Epidermal melanocyte (primary cell): ENCODE data around the gene RGS1.

Experiments used
- DNase-seq: peaks from one replicate; pipeline ENCODE4 v3.0.0; 2011; ENCODE audit warnings: low spot score; ENCODE audit not compliant: insufficient read length

Gene RGS1

GRCh38 chr1:192580351-192580962 lies 4.9 kb downstream of the RGS1 start:
- DNase-seq: no peak

GRCh38 chr1:192581131-192581927 lies 5.8 kb downstream of the RGS1 start:
- DNase-seq: no peak

- no peak for DNase-seq
These were observed 9.3 kb downstream of the RGS1 start for GRCh38 chr1:192584866-192585265.

GRCh38 chr1:192587386-192588266 lies 12.1 kb downstream of the RGS1 start:
- DNase-seq: no peak

- DNase-seq: no peak
These were observed 13.0 kb downstream of the RGS1 start for GRCh38 chr1:192588546-192588945.

- DNase-seq: no peak
These were observed 14.2 kb downstream of the RGS1 start for GRCh38 chr1:192589813-192590212.

- DNase-seq: no peak
These were observed 16.9 kb downstream of the RGS1 start for GRCh38 chr1:192592517-192592916.

- DNase-seq: no peak
These were observed 17.6 kb downstream of the RGS1 start for GRCh38 chr1:192592981-192593708.

GRCh38 chr1:192595299-192595698 lies 19.7 kb downstream of the RGS1 start:
- no peak for DNase-seq

GRCh38 chr1:192598589-192598988 lies 23.0 kb downstream of the RGS1 start:
- no peak for DNase-seq

- DNase-seq: no peak
These were observed 24.7 kb downstream of the RGS1 start for GRCh38 chr1:192600275-192600674.

GRCh38 chr1:192601143-192601542 lies 25.6 kb downstream of the RGS1 start:
- DNase-seq: no peak

GRCh38 chr1:192601567-192601966 lies 26.0 kb downstream of the RGS1 start:
- DNase-seq: no peak

- no peak for DNase-seq
These were observed 27.2 kb downstream of the RGS1 start for GRCh38 chr1:192602757-192603156.

- DNase-seq: no peak
These were observed 27.7 kb downstream of the RGS1 start for GRCh38 chr1:192603218-192603787.

- no peak for DNase-seq
These were observed 29.5 kb downstream of the RGS1 start for GRCh38 chr1:192604979-192605620.

GRCh38 chr1:192608671-192609070 lies 33.1 kb downstream of the RGS1 start:
- no peak for DNase-seq

GRCh38 chr1:192609110-192610079 lies 33.8 kb downstream of the RGS1 start:
- no peak for DNase-seq

GRCh38 chr1:192610112-192610889 lies 34.7 kb downstream of the RGS1 start:
- no peak for DNase-seq
